Measurements from ENCODE around the gene ADH1B. TPM values are rescaled to one million over a fixed set of nuclear protein-coding genes. Genes with fewer than 3 reads are reported as not detected.
"Not testable (repeated sequence)": the region's sequence is repeated elsewhere in the genome, so short reads cannot be mapped to it uniquely, and the experiment has no call there.

Gene ADH1B
- polyA plus RNA-seq, 2 of the 4 experiments (the other 2 are of a cell fraction), result not detected

GRCh38 chr4:99357948-99358347 is 36.7 kb upstream of the ADH1B start (continued):
- no peak for TF ChIP-seq USF2 (IDR thresholded peaks at IDR 0.05)
- TF ChIP-seq TFCP2L1 (CRISPR knock-in tag; IDR thresholded peaks at IDR 0.05), result no peak
- no peak for TF ChIP-seq MAZ (IDR thresholded peaks at IDR 0.05; ENCODE audit: borderline replicate concordance, low read depth, low read length)
- no peak for TF ChIP-seq ESRRA (IDR thresholded peaks at IDR 0.05; ENCODE audit: borderline replicate concordance, low read length)
- TF ChIP-seq JUN (IDR thresholded peaks at IDR 0.05), result no peak
- no peak for TF ChIP-seq NPAS2 (CRISPR knock-in tag; IDR thresholded peaks at IDR 0.05; ENCODE audit: borderline replicate concordance)
- TF ChIP-seq EHF (CRISPR knock-in tag; IDR thresholded peaks at IDR 0.05), result no peak
- TF ChIP-seq SREBF2 (IDR thresholded peaks at IDR 0.05), result no peak
- TF ChIP-seq ZSCAN20 (CRISPR knock-in tag; IDR thresholded peaks at IDR 0.05), result no peak
- TF ChIP-seq RCOR1 (IDR thresholded peaks at IDR 0.05; ENCODE audit: low read depth, low read length), result no peak
- TF ChIP-seq EP300 (IDR thresholded peaks at IDR 0.05), result no peak
- TF ChIP-seq, protein P1, sequence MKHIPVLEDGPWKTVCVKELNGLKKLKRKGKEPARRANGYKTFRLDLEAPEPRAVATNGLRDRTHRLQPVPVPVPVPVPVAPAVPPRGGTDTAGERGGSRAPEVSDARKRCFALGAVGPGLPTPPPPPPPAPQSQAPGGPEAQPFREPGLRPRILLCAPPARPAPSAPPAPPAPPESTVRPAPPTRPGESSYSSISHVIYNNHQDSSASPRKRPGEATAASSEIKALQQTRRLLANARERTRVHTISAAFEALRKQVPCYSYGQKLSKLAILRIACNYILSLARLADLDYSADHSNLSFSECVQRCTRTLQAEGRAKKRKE (CRISPR knock-in tag; IDR thresholded peaks at IDR 0.05; ENCODE audit: low read depth), result no peak

DNA sequence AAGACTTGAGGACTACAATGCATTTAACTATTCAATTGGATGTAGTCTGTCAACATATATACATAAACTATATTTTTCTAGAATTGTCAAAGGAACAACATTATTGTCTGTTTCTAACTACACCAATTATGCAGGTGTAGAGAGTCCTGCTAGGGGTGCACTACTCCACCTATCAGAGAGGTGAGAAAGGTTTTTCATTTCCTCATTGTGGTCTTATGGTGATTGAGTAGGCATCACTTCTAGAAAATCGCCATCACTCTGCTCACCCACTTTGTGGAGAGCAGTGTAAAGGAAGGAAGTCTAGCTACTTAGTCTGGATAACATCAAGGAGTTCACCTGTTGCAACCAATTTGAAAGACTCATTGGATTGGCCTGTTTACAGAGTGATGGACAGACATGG is 35.8 kb upstream of the ADH1B start:
- Histone ChIP-seq H3K4me3 (no peak overlapping the region), H3K9me3 (no peaks in the 10 kb centered on the region), H3K4me2 (no peak overlapping the region), H3K4me1 (no peaks in the 10 kb centered on the region), H3K27ac (no peak overlapping the region)
- CTCF ChIA-PET, result no interaction called here
- DNase-seq (ENCODE audit: low read depth in 1 of 2, low spot score in 1 of 2) (no peak), ATAC-seq (no peak), FAIRE-seq (no peak)
- WGBS (ENCODE audit: missing lambda C conversion rate), result 10% methylated on average over 1 of the region's 1 CpG
- POLR2A ChIA-PET, result no interaction called here
- TF ChIP-seq USF2 (IDR thresholded peaks at IDR 0.05) (no peak), TFCP2L1 (CRISPR knock-in tag; IDR thresholded peaks at IDR 0.05) (no peak), CHD4 (IDR thresholded peaks at IDR 0.05; ENCODE audit: borderline replicate concordance) (no peak), KDM1A (IDR thresholded peaks at IDR 0.05; ENCODE audit: low read depth) (no peak), ELK1 (IDR thresholded peaks at IDR 0.05; ENCODE audit: low read depth, low read length) (no peak)

DNA sequence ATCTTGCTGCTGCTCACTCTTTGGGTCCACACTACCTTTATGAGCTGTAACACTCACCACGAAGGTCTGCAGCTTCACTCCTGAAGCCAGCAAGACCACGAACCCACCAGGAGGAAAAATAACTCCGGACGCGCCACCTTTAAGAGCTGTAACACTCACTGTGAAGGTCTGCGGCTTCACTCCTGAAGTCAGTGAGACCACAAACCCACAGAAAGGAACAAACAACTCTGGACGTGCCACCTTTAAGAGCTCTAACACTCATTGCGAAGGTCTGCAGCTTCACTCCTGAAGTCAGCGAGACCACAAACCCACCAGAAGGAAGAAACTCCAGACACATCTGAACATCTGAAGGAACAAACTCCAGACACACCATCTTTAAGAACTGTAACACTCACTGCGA is 34.9 kb upstream of the ADH1B start:
- H3K4me1 ChIP-seq; H3K27ac ChIP-seq; H3K4me3 ChIP-seq; POLR2A ChIA-PET; CTCF ChIA-PET; H3K9me3 ChIP-seq; DNase-seq (ENCODE audit: low read depth in 1 of 2, low spot score in 1 of 2); H3K4me2 ChIP-seq; ATAC-seq; FAIRE-seq: not testable (repeated sequence)
- 54% methylated on average over 10 of the region's 10 CpGs for WGBS (ENCODE audit: missing lambda C conversion rate)

GRCh38 chr4:99352602-99353537 is 31.7 kb upstream of the ADH1B start, which contains the start of gene ADH1C:
Gene ADH1C (minus strand): TSS chr4:99352746. CDS start chr4:99352675, 71 bp downstream.
- H3K9me3 ChIP-seq, result no peaks in the 10 kb centered on the region
- 20% methylated on average over 10 of the region's 10 CpGs for WGBS (ENCODE audit: missing lambda C conversion rate)
- FAIRE-seq (no peak), ATAC-seq (no peak), DNase-seq (ENCODE audit: low read depth in 1 of 2, low spot score in 1 of 2) (no peak)
- no peak within 1 kb of the TSS for H3K4me2 ChIP-seq
- no peak within 1 kb of the TSS for H3K27ac ChIP-seq
- ChIA-PET POLR2A (no interaction called here), CTCF (no interaction called here)
- H3K4me1 ChIP-seq, result no peaks in the 10 kb centered on the region
- TF ChIP-seq FOSB (CRISPR knock-in tag; IDR thresholded peaks at IDR 0.05), result no peak
- no peak for TF ChIP-seq TFCP2L1 (CRISPR knock-in tag; IDR thresholded peaks at IDR 0.05)
- no peak for TF ChIP-seq SREBF2 (IDR thresholded peaks at IDR 0.05)
- TF ChIP-seq, protein P2, sequence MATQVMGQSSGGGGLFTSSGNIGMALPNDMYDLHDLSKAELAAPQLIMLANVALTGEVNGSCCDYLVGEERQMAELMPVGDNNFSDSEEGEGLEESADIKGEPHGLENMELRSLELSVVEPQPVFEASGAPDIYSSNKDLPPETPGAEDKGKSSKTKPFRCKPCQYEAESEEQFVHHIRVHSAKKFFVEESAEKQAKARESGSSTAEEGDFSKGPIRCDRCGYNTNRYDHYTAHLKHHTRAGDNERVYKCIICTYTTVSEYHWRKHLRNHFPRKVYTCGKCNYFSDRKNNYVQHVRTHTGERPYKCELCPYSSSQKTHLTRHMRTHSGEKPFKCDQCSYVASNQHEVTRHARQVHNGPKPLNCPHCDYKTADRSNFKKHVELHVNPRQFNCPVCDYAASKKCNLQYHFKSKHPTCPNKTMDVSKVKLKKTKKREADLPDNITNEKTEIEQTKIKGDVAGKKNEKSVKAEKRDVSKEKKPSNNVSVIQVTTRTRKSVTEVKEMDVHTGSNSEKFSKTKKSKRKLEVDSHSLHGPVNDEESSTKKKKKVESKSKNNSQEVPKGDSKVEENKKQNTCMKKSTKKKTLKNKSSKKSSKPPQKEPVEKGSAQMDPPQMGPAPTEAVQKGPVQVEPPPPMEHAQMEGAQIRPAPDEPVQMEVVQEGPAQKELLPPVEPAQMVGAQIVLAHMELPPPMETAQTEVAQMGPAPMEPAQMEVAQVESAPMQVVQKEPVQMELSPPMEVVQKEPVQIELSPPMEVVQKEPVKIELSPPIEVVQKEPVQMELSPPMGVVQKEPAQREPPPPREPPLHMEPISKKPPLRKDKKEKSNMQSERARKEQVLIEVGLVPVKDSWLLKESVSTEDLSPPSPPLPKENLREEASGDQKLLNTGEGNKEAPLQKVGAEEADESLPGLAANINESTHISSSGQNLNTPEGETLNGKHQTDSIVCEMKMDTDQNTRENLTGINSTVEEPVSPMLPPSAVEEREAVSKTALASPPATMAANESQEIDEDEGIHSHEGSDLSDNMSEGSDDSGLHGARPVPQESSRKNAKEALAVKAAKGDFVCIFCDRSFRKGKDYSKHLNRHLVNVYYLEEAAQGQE (IDR thresholded peaks at IDR 0.05), result no peak
- TF ChIP-seq NPAS2 (CRISPR knock-in tag; IDR thresholded peaks at IDR 0.05; ENCODE audit: borderline replicate concordance), result no peak
- TF ChIP-seq TP53 (CRISPR knock-in tag; IDR thresholded peaks at IDR 0.05), result no peak
- TF ChIP-seq EHF (CRISPR knock-in tag; IDR thresholded peaks at IDR 0.05), result no peak
- no peak for TF ChIP-seq NFE2L2 (conservative IDR thresholded peaks at IDR 0.05; ENCODE audit: low read length)
- no peak within 1 kb of the TSS for H3K4me3 ChIP-seq

Data from A549 (cell line).